T-helper 1 cell treated with Interleukin-12 subunit alpha and Interleukin-12 subunit beta and Interleukin-4 antibody, amounts not matched to agents 30 ng/mL and 1 ng/mL, for 36 hours (primary cell): ENCODE measurements around the gene TBC1D9B. TPM values are rescaled to one million over a fixed set of nuclear protein-coding genes. Genes with fewer than 3 reads are reported as not detected.

Source experiments
- intact Hi-C: fragments of 100-400 bp; cut with micrococcal nuclease; formaldehyde crosslinking; loops from one replicate; pipeline ENCODE4 v1.15.1; 2024
- total RNA-seq: library from RNA; stranded (reverse); gene quantifications from 2 replicates; pipeline ENCODE4 v1.2.3, GENCODE V29; 2022

Gene TBC1D9B
- total RNA-seq, 1 donor from 2014 or later = 104 TPM

DNA sequence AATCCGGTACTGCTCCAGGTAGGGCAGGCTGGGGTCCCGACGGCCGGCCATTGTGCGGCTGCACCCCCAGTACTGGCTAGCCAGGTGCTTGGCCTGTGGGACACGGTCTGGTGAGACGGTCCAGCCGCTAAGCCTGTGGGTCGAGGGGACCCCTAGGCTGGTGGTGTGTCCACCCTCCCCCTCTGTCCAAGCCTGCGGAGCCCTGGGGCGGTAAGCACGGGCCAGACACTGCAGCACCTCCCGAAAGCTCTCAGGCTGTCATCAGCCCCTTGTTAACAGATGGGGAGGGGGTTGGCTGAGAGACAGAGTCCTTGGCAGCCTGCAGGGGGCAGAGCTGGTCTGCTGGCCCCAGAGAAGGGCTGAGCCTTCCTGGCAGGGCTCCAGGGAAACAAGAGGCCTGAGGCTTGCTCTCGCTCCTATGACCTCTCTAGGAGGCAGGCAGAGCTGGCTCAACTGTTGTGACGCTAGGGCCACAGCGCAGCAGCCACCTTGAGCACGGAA, 37.2 kb downstream of the TBC1D9B start:
- intact Hi-C loops = no loop called here

DNA sequence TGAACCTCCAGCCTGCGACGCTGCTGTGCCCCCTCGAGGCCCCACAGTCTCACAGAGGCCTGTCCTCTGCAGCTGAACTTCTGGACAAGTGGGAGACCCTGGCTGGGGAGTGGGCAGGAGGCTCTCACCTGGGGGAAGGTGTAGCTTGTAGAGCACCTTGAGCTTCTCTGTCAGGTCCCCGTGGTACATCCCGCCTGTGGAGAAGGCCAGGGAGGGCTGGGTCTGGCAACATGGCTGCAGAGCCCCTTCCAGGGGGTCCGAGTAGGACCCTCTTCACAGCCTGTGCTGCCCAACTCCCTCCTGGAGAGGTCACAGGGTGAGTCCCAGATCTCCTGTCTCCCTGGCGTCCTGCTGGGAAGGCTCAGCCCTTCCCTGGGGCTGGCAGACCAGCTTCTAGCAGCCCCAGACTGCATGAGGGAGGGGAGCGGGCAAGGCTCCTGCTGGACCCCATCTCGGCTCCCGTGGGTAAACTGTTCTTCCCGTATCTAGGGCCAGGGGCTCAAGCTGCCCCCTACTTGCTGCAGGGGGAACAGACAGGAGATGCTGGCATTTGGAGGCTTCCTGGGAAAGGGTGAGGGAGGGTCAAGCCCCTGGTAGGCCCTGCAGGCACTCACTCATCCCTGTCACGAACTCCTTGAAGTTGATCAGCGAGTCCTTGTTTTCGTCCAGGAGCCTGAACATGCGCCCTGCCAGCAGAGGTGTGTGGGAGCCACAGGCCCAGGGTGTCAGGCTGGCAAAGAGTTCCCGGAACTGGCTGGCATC, 37.9 kb downstream of the TBC1D9B start:
- intact Hi-C loops = no loop called here

- intact Hi-C loops = no loop called here
Observed at GRCh38 chr5:179869101-179869500, 38.6 kb downstream of the TBC1D9B start.

GRCh38 chr5:179868541-179868940, 39.2 kb downstream of the TBC1D9B start:
- intact Hi-C loops = no loop called here

- intact Hi-C loops = no loop called here
Observed at GRCh38 chr5:179867476-179867875, 40.2 kb downstream of the TBC1D9B start.

- intact Hi-C loops = no loop called here
Observed at GRCh38 chr5:179867079-179867465, 40.6 kb downstream of the TBC1D9B start.

DNA sequence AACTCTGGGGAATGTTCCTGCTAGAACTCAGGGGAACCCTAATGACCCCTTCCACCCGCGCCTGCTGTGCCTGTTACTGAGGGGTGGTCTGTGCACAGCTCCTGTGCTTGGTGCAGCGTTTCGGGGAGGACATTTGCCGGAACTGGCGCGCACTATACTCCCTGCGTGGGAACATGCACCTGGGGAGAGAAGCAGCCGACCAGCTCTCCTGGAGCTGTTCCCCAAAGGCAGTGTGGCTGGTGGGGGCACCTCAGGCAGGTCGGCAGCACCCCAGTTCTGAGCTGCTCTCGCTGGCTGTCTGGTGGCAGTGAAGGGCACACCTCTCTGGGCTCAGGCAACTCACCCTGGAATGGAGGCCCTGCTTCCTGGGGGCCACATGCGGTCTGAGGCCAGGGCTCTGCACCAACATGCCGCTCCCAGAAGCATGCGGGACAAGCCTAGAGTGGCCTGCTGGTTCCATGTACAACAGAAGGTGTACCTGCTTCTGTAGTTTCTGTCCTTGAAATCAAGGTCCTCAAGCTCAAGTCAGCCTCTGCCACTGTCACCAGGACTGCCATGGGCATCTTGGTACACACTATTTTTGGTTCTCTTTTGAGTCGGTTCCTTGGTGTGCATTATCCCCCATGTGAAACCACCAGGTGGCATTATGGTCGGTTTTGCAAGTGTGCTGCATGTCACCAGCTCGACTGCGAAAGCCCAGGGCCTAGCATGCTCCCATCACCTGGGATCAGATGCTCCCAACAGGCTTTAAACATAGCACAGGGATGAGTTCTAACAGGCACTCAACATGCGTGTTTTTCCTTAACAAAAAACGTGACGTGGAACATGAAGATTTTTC, 41.2 kb downstream of the TBC1D9B start:
- intact Hi-C loops = no loop called here

DNA sequence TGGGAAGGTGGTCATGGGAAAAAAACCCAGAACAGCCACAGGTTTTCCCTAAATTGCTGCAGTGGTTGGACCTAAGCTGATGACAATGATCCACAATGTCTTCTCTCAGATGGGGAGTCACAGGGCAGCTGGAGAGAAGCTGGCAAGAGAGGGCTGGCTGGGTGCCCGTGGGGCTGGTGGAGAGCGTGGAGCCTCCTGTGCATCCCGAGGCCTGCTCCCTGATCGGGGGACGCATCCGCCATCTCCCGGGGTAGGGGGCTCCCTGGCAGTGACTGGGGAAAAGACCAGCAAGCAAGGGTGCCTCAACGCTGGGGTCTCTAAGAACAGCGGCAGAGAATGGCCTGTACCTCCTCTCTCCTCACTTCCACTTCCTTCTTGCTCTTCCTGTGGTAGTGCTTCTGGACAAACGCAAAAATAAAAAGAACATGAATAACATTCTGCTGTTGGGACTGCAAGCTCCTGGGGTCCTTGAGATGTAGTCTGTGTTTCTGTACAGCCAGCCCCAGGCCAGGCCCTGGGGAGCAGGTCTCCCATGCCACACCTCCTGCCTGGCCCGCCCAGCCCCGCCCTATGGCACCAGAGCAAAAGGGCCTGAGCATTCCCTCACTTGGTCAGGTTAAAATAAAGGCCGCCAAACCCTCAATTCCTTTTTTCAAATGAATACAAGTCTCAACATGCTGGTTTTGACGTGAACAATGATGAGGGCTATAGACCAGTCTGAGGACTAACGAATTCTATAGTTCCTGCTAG, 42.0 kb downstream of the TBC1D9B start:
- intact Hi-C loops = no loop called here

GRCh38 chr5:179864686-179865085, 43.0 kb downstream of the TBC1D9B start:
- intact Hi-C loops = no loop called here

- intact Hi-C loops = no loop called here
Observed at GRCh38 chr5:179863449-179864085, 44.1 kb downstream of the TBC1D9B start.

- intact Hi-C loops = no loop called here
Observed at GRCh38 chr5:179862891-179863290, 44.8 kb downstream of the TBC1D9B start.

GRCh38 chr5:179862296-179862695, 45.4 kb downstream of the TBC1D9B start:
- intact Hi-C loops = no loop called here

DNA sequence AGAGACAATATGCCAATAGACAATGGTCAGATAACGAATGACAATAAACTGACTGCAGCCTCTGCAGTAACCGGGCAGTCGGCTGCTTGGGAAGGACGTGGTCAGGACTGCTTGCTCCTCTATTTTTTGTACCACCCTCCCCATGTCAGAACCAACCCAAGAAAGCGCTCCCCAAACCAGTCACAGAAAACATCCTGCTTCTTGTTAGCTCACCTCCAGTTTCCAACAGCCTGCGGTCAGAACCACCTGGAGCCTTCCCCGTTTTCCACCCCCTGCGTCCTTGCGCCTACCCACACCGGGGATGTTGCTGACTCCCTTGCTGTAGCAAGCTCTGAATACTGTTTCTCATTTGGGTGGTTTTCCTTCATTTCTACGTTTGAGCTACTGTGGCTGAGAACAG, 47.4 kb downstream of the TBC1D9B start:
- intact Hi-C loops = no loop called here

GRCh38 chr5:179858586-179859427, 48.9 kb downstream of the TBC1D9B start, which contains the start of gene MRNIP:
TSS of gene MRNIP (minus strand) at chr5:179858817. CDS start at chr5:179858796, 21 bp downstream.
- intact Hi-C loops = loop anchor here (1.0 to 2.0 kb wide), 15 partner anchors 23 to 635 kb away; partner anchors contain the start of genes CANX, CNOT6, MAML1 and MAPK9

- intact Hi-C loops = loop anchor here (1.0 to 2.0 kb wide), 15 partner anchors 22 to 636 kb away; partner anchors contain the start of genes CANX, CNOT6, MAML1 and MAPK9
Observed at GRCh38 chr5:179858241-179858585, 49.5 kb downstream of the TBC1D9B start.

DNA sequence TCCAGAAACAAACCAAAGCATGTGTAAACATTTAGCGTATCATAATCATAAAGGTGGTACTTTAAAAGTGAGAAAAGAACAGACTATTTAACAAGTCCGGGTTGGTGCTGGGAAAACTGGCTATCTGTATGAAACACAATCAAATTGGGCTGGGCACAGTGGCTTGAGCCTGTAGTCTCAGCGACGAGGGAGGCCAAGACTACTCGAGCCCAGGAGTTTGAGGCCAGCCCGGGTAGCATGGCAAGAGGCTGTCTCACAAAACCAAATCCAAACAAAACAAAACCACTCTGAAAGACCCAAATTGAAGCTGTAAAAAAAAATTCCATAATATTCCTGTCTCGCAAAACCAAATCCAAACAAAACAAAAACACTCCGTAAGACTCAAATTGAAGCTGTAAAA, 53.3 kb downstream of the TBC1D9B start:
- intact Hi-C loops = no loop called here

DNA sequence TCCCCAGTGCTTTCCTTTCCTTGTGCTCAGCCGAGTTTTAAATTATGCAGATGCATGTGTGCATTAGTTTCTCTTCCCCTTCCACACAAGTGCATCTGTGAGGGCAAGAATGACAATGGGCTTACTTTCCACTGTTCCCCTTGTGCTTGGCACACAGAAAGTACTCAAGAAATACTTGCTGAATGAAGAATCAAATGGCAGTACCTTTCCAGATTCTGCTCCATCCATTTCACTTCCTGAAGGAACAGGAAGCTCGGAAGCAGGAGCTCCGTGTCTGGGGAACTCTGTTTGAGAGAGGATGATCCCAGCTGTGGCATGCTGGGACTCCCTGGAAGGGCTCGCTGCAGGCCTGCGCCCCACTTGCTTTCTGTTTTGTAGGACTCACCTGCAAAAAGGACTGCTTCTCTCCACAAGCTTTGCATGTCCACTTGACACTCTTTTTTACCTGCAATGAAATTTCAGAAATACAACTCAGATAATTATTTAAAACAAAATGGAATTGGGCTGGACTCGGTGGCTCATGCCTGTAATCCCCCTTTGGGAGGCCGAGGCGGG, 54.6 kb downstream of the TBC1D9B start:
- intact Hi-C loops = no loop called here

DNA sequence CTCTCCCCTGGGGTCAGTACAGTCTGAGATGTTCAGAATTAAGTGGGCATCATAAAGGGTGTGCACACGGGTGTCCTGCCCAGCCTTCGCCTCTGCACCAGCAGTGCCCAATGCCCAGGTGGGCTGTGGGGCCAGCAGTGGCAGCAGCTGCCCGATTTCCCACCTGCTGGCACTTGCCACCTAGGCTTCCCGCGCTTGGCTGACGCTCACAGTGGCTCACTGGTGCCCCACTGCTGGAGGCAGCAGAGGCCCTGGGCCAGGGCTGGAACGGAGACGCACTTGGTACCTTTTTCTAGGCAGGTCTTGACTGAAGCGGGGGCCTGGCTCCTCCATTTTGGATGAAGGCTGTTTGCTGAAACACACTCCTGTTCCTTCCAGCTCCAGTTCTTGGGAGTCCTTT, 66.1 kb downstream of the TBC1D9B start:
- intact Hi-C loops = no loop called here

- intact Hi-C loops = no loop called here
Observed at GRCh38 chr5:179840766-179841165, 66.9 kb downstream of the TBC1D9B start.

GRCh38 chr5:179840321-179840720, 67.4 kb downstream of the TBC1D9B start:
- intact Hi-C loops = no loop called here
